ENCODE results near the gene ERICH2. TPM values are rescaled to one million over a fixed set of nuclear protein-coding genes. Genes with fewer than 3 reads are reported as not detected.
A peak's percentile ranks its signal among the peaks of the same experiment; 100 is the strongest.

Gene ERICH2
- total and polyA plus RNA-seq, 2 of the 13 experiments (the other 11 are each of a cell fraction or from before 2014, with no cell fraction given), result not detected

DNA sequence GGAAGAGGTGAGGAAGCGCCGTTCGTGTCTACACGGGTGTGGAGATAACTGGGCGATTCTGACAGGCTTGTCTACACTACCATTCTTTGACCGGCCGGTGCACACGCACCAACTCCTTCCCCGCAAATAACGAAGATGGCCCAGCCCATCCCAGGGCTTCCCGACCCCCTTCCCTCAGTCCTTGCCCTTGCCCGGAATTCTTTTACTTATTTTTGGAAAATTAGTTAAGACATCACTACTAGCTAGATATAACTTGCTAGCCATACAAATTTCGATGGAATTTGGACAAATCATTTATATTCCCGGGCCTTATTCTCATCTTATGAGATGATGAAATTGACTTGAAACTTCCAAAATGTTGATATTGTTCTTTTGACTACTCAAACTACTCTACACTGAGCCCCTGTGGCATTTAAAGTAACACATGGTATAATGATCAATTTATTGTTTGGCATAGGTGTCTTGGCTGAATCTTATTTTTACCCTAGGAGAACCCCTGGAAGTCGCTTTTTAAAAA, 1.3 kb downstream of the ERICH2 start (continued):
- no peak for TF ChIP-seq ARNT2 (CRISPR knock-in tag; IDR thresholded peaks at IDR 0.05; ENCODE audit: low read depth)
- no peak for TF ChIP-seq POGZ (CRISPR knock-in tag; IDR thresholded peaks at IDR 0.05)
- TF ChIP-seq, protein P1, sequence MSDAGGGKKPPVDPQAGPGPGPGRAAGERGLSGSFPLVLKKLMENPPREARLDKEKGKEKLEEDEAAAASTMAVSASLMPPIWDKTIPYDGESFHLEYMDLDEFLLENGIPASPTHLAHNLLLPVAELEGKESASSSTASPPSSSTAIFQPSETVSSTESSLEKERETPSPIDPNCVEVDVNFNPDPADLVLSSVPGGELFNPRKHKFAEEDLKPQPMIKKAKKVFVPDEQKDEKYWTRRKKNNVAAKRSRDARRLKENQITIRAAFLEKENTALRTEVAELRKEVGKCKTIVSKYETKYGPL (CRISPR knock-in tag; IDR thresholded peaks at IDR 0.05), result no peak
- TF ChIP-seq ZNF282 (IDR thresholded peaks at IDR 0.05; ENCODE audit: partially characterized antibody), result no peak
- no peak for TF ChIP-seq TCF12 (IDR thresholded peaks at IDR 0.05)
- TF ChIP-seq TCF12 (CRISPR knock-in tag; IDR thresholded peaks at IDR 0.05), result no peak
- no peak for TF ChIP-seq ZFP36 (IDR thresholded peaks at IDR 0.05; ENCODE audit: borderline replicate concordance, low read depth, low read length, partially characterized antibody)
- TF ChIP-seq, protein P2, sequence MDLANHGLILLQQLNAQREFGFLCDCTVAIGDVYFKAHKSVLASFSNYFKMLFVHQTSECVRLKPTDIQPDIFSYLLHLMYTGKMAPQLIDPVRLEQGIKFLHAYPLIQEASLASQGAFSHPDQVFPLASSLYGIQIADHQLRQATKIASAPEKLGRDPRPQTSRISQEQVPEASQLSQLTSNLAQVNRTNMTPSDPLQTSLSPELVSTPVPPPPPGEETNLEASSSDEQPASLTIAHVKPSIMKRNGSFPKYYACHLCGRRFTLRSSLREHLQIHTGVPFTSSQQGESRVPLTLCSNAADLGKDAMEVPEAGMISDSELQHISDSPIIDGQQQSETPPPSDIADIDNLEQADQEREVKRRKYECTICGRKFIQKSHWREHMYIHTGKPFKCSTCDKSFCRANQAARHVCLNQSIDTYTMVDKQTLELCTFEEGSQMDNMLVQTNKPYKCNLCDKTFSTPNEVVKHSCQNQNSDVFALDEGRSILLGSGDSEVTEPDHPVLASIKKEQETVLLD (CRISPR knock-in tag; IDR thresholded peaks at IDR 0.05; ENCODE audit: low read depth), result no peak
- TF ChIP-seq, protein P3, sequence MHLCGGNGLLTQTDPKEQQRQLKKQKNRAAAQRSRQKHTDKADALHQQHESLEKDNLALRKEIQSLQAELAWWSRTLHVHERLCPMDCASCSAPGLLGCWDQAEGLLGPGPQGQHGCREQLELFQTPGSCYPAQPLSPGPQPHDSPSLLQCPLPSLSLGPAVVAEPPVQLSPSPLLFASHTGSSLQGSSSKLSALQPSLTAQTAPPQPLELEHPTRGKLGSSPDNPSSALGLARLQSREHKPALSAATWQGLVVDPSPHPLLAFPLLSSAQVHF (CRISPR knock-in tag; IDR thresholded peaks at IDR 0.05), result no peak
- no peak for TF ChIP-seq HHEX (CRISPR knock-in tag; IDR thresholded peaks at IDR 0.05)
- TF ChIP-seq ZNF501 (CRISPR knock-in tag; IDR thresholded peaks at IDR 0.05), result no peak
- TF ChIP-seq ZNF180 (CRISPR knock-in tag; IDR thresholded peaks at IDR 0.05; ENCODE audit: borderline replicate concordance, low read depth), result no peak
- TF ChIP-seq ZBTB7A (CRISPR knock-in tag; IDR thresholded peaks at IDR 0.05), result no peak
- no peak for TF ChIP-seq ISX (CRISPR knock-in tag; conservative IDR thresholded peaks at IDR 0.05)
- no peak for TF ChIP-seq ZNF703 (CRISPR knock-in tag; IDR thresholded peaks at IDR 0.05; ENCODE audit: borderline replicate concordance)
- TF ChIP-seq ZNF776 (CRISPR knock-in tag; IDR thresholded peaks at IDR 0.05), result no peak
- TF ChIP-seq LCORL (IDR thresholded peaks at IDR 0.05), result no peak
- 0 out of 2 replicates have a peak, but pooled peaks have one; percentile 13 for TF ChIP-seq LCORL (CRISPR knock-in tag; IDR thresholded peaks at IDR 0.05)
- TF ChIP-seq, protein P4, sequence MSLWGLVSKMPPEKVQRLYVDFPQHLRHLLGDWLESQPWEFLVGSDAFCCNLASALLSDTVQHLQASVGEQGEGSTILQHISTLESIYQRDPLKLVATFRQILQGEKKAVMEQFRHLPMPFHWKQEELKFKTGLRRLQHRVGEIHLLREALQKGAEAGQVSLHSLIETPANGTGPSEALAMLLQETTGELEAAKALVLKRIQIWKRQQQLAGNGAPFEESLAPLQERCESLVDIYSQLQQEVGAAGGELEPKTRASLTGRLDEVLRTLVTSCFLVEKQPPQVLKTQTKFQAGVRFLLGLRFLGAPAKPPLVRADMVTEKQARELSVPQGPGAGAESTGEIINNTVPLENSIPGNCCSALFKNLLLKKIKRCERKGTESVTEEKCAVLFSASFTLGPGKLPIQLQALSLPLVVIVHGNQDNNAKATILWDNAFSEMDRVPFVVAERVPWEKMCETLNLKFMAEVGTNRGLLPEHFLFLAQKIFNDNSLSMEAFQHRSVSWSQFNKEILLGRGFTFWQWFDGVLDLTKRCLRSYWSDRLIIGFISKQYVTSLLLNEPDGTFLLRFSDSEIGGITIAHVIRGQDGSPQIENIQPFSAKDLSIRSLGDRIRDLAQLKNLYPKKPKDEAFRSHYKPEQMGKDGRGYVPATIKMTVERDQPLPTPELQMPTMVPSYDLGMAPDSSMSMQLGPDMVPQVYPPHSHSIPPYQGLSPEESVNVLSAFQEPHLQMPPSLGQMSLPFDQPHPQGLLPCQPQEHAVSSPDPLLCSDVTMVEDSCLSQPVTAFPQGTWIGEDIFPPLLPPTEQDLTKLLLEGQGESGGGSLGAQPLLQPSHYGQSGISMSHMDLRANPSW (CRISPR knock-in tag; IDR thresholded peaks at IDR 0.05; ENCODE audit: borderline replicate concordance), result no peak
- TF ChIP-seq, protein P5, sequence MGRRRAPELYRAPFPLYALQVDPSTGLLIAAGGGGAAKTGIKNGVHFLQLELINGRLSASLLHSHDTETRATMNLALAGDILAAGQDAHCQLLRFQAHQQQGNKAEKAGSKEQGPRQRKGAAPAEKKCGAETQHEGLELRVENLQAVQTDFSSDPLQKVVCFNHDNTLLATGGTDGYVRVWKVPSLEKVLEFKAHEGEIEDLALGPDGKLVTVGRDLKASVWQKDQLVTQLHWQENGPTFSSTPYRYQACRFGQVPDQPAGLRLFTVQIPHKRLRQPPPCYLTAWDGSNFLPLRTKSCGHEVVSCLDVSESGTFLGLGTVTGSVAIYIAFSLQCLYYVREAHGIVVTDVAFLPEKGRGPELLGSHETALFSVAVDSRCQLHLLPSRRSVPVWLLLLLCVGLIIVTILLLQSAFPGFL (CRISPR knock-in tag; IDR thresholded peaks at IDR 0.05), result no peak
- TF ChIP-seq POLR2G (IDR thresholded peaks at IDR 0.05; ENCODE audit: low read depth, low read length), result no peak
